Measurements from ENCODE around the gene SRGAP2B. TPM values are rescaled to one million over a fixed set of nuclear protein-coding genes. Genes with fewer than 3 reads are reported as not detected.
"Not testable (repeated sequence)": the region's sequence is repeated elsewhere in the genome, so short reads cannot be mapped to it uniquely, and the experiment has no call there.

Gene SRGAP2B
- 24.0 and 40.8 TPM in 2 replicates for total RNA-seq

- not testable (repeated sequence) for FAIRE-seq
Observed at GRCh38 chr1:145095284-145096057, at the start of gene SRGAP2B, which contains the start of gene FAM72D. Gene SRGAP2B (minus strand): TSS chr1:145095328. CDS start chr1:145092901, 2,427 bp downstream. Gene FAM72D (plus strand): TSS chr1:145095974. CDS start chr1:145096848, 874 bp downstream.

GRCh38 chr1:145144264-145144913 is 49.3 kb upstream of the SRGAP2B start:
- DNase-seq (ENCODE audit: low read depth); H3K36me3 ChIP-seq (ENCODE audit: control insufficient read depth, insufficient read depth, low read length); H3K4me3 ChIP-seq (ENCODE audit: low read depth, low read length); FAIRE-seq; H3K27me3 ChIP-seq (ENCODE audit: control insufficient read depth, insufficient read depth, low read length): not testable (repeated sequence)

More at GRCh38 chr1:145095284-145096057, at the start of gene SRGAP2B, which contains the start of gene FAM72D:
- not testable (repeated sequence) for H3K4me3 ChIP-seq (ENCODE audit: low read depth, low read length); H3K27me3 ChIP-seq (ENCODE audit: control insufficient read depth, insufficient read depth, low read length); DNase-seq (ENCODE audit: low read depth); H3K36me3 ChIP-seq (ENCODE audit: control insufficient read depth, insufficient read depth, low read length)

GRCh38 chr1:145140549-145140948 is 45.4 kb upstream of the SRGAP2B start:
- FAIRE-seq; DNase-seq (ENCODE audit: low read depth); H3K27me3 ChIP-seq (ENCODE audit: control insufficient read depth, insufficient read depth, low read length); H3K36me3 ChIP-seq (ENCODE audit: control insufficient read depth, insufficient read depth, low read length); H3K4me3 ChIP-seq (ENCODE audit: low read depth, low read length): not testable (repeated sequence)

GRCh38 chr1:145134476-145134875 is 39.3 kb upstream of the SRGAP2B start:
- H3K4me3 ChIP-seq (ENCODE audit: low read depth, low read length); H3K27me3 ChIP-seq (ENCODE audit: control insufficient read depth, insufficient read depth, low read length); FAIRE-seq; DNase-seq (ENCODE audit: low read depth); H3K36me3 ChIP-seq (ENCODE audit: control insufficient read depth, insufficient read depth, low read length): not testable (repeated sequence)

GRCh38 chr1:145128697-145129469 is 33.8 kb upstream of the SRGAP2B start:
- FAIRE-seq; DNase-seq (ENCODE audit: low read depth); H3K36me3 ChIP-seq (ENCODE audit: control insufficient read depth, insufficient read depth, low read length): not testable (repeated sequence)

GRCh38 chr1:145127144-145127543 is 32.0 kb upstream of the SRGAP2B start:
- H3K4me3 ChIP-seq (ENCODE audit: low read depth, low read length); H3K36me3 ChIP-seq (ENCODE audit: control insufficient read depth, insufficient read depth, low read length); DNase-seq (ENCODE audit: low read depth); FAIRE-seq; H3K27me3 ChIP-seq (ENCODE audit: control insufficient read depth, insufficient read depth, low read length): not testable (repeated sequence)

More at GRCh38 chr1:145128697-145129469, 33.8 kb upstream of the SRGAP2B start:
- not testable (repeated sequence) for H3K27me3 ChIP-seq (ENCODE audit: control insufficient read depth, insufficient read depth, low read length); H3K4me3 ChIP-seq (ENCODE audit: low read depth, low read length)

- not testable (repeated sequence) for FAIRE-seq; DNase-seq (ENCODE audit: low read depth); H3K4me3 ChIP-seq (ENCODE audit: low read depth, low read length); H3K27me3 ChIP-seq (ENCODE audit: control insufficient read depth, insufficient read depth, low read length); H3K36me3 ChIP-seq (ENCODE audit: control insufficient read depth, insufficient read depth, low read length)
Observed at GRCh38 chr1:145125112-145125511, 30.0 kb upstream of the SRGAP2B start.

GRCh38 chr1:145123992-145124641 is 29.0 kb upstream of the SRGAP2B start:
- FAIRE-seq; DNase-seq (ENCODE audit: low read depth): not testable (repeated sequence)

GRCh38 chr1:145123062-145123395 is 27.9 kb upstream of the SRGAP2B start:
- not testable (repeated sequence) for FAIRE-seq; H3K4me3 ChIP-seq (ENCODE audit: low read depth, low read length); H3K36me3 ChIP-seq (ENCODE audit: control insufficient read depth, insufficient read depth, low read length); H3K27me3 ChIP-seq (ENCODE audit: control insufficient read depth, insufficient read depth, low read length); DNase-seq (ENCODE audit: low read depth)

More at GRCh38 chr1:145123992-145124641, 29.0 kb upstream of the SRGAP2B start:
- not testable (repeated sequence) for H3K36me3 ChIP-seq (ENCODE audit: control insufficient read depth, insufficient read depth, low read length); H3K4me3 ChIP-seq (ENCODE audit: low read depth, low read length); H3K27me3 ChIP-seq (ENCODE audit: control insufficient read depth, insufficient read depth, low read length)

GRCh38 chr1:145122344-145123061 is 27.4 kb upstream of the SRGAP2B start:
- FAIRE-seq = not testable (repeated sequence)

GRCh38 chr1:145119842-145120241 is 24.7 kb upstream of the SRGAP2B start:
- not testable (repeated sequence) for FAIRE-seq; DNase-seq (ENCODE audit: low read depth)

More at GRCh38 chr1:145122344-145123061, 27.4 kb upstream of the SRGAP2B start:
- H3K36me3 ChIP-seq (ENCODE audit: control insufficient read depth, insufficient read depth, low read length); DNase-seq (ENCODE audit: low read depth); H3K27me3 ChIP-seq (ENCODE audit: control insufficient read depth, insufficient read depth, low read length); H3K4me3 ChIP-seq (ENCODE audit: low read depth, low read length): not testable (repeated sequence)

GRCh38 chr1:145115587-145116493 is 20.7 kb upstream of the SRGAP2B start:
- H3K4me3 ChIP-seq (ENCODE audit: low read depth, low read length); DNase-seq (ENCODE audit: low read depth); H3K27me3 ChIP-seq (ENCODE audit: control insufficient read depth, insufficient read depth, low read length); FAIRE-seq; H3K36me3 ChIP-seq (ENCODE audit: control insufficient read depth, insufficient read depth, low read length): not testable (repeated sequence)

More at GRCh38 chr1:145119842-145120241, 24.7 kb upstream of the SRGAP2B start:
- H3K4me3 ChIP-seq (ENCODE audit: low read depth, low read length); H3K27me3 ChIP-seq (ENCODE audit: control insufficient read depth, insufficient read depth, low read length); H3K36me3 ChIP-seq (ENCODE audit: control insufficient read depth, insufficient read depth, low read length): not testable (repeated sequence)
